KMS-11 (cell line): ENCODE data around the gene CSRNP3.

Source experiments
- H2AFZ ChIP-seq: fragments of 200-600 bp; sonication (generic); 2 replicates; pipeline ENCODE4 v1.6.1; 2016; ENCODE audit warnings: antibody characterized with exemption, mixed run types, low read depth
- H3K27ac ChIP-seq: fragments of 200-600 bp; sonication (generic); 2 replicates; pipeline ENCODE4 v1.6.1; 2016; ENCODE audit warnings: mild to moderate bottlenecking, mixed run types
- H3K27me3 ChIP-seq: fragments of 200-600 bp; sonication (generic); 2 replicates; pipeline ENCODE4 v1.6.1; 2017; ENCODE audit warnings: mild to moderate bottlenecking, low read depth, mixed run types, moderate library complexity; ENCODE audit not compliant: insufficient read depth
- H3K36me3 ChIP-seq: fragments of 200-600 bp; sonication (generic); 2 replicates; pipeline ENCODE4 v1.6.1; 2017; ENCODE audit warnings: mild to moderate bottlenecking, mixed run types; ENCODE audit not compliant: insufficient read depth
- H3K4me1 ChIP-seq: fragments of 200-600 bp; sonication (generic); 2 replicates; pipeline ENCODE4 v1.6.1; 2016; ENCODE audit warnings: mild to moderate bottlenecking, low read depth, mixed run types; ENCODE audit not compliant: poor library complexity, severe bottlenecking
- H3K4me2 ChIP-seq: fragments of 200-600 bp; sonication (generic); 2 replicates; pipeline ENCODE4 v1.7.0; 2016; ENCODE audit warnings: mild to moderate bottlenecking, mixed run types
- H3K4me3 ChIP-seq: fragments of 200-600 bp; sonication (generic); IDR thresholded peaks from 2 replicates; pipeline ENCODE4 v1.6.1; 2017; ENCODE audit warnings: low read depth, low read length, mixed read lengths; ENCODE audit not compliant: insufficient read depth
- H3K79me2 ChIP-seq: fragments of 200-600 bp; sonication (generic); 2 replicates; pipeline ENCODE4 v1.6.1; 2016; ENCODE audit warnings: low read depth, mixed run types; ENCODE audit not compliant: insufficient read depth
- H3K9ac ChIP-seq: fragments of 200-600 bp; sonication (generic); 2 replicates; pipeline ENCODE4 v1.6.1; 2016; ENCODE audit warnings: mild to moderate bottlenecking, mixed run types
- H4K20me1 ChIP-seq: fragments of 200-600 bp; sonication (generic); 2 replicates; pipeline ENCODE4 v1.6.1; 2016; ENCODE audit warnings: mild to moderate bottlenecking, mixed run types; ENCODE audit not compliant: insufficient read depth
- TF ChIP-seq, protein P1 (sequence below): fragments of 200-600 bp; sonication (generic); conservative IDR thresholded peaks from 2 replicates; pipeline ENCODE4 v1.6.1; 2017; ENCODE audit warnings: low read depth, mild to moderate bottlenecking, antibody characterized with exemption, low read length, moderate library complexity, mixed read lengths

The CSRNP3 gene, protein sequence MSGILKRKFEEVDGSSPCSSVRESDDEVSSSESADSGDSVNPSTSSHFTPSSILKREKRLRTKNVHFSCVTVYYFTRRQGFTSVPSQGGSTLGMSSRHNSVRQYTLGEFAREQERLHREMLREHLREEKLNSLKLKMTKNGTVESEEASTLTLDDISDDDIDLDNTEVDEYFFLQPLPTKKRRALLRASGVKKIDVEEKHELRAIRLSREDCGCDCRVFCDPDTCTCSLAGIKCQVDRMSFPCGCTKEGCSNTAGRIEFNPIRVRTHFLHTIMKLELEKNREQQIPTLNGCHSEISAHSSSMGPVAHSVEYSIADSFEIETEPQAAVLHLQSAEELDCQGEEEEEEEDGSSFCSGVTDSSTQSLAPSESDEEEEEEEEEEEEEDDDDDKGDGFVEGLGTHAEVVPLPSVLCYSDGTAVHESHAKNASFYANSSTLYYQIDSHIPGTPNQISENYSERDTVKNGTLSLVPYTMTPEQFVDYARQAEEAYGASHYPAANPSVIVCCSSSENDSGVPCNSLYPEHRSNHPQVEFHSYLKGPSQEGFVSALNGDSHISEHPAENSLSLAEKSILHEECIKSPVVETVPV

DNA sequence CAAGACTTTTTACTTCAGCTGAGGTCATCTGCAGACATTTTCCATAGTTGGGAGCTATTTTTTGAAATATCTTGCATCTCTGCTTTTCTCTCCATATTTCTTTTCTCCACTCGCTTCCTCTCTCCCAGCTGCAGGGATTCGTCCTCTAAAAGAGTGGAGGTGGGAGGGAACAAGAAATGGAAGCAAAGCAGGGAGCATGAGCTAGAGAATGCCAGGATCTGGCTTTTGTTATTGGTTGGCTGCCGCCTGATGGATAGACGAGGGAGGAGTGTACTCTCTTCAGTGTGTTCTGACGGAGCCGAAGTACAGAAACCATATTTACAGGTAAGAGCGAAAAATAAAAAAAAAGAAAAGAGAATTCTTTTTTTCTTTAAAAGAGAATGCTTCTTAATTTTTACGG lies at the start of gene CSRNP3:
Gene CSRNP3, plus strand, starts transcription at position 282 of the 400 bp plus-strand sequence. CDS start 125,368 bp downstream, outside the sequence.
- Histone ChIP-seq H3K27me3 (no peaks in the 10 kb centered on the region), H3K4me2 (no peak within 1 kb of the TSS), H3K36me3 (no peaks in the 10 kb centered on the region), H3K27ac (no peak within 1 kb of the TSS), H4K20me1 (no peaks in the 10 kb centered on the region), H3K4me1 (no peaks in the 10 kb centered on the region), H3K79me2 (no peaks in the 10 kb centered on the region), H3K4me3 (no peak within 1 kb of the TSS), H2AFZ (no peak within 1 kb of the TSS), H3K9ac (no peak within 1 kb of the TSS)
- TF ChIP-seq, protein P1, sequence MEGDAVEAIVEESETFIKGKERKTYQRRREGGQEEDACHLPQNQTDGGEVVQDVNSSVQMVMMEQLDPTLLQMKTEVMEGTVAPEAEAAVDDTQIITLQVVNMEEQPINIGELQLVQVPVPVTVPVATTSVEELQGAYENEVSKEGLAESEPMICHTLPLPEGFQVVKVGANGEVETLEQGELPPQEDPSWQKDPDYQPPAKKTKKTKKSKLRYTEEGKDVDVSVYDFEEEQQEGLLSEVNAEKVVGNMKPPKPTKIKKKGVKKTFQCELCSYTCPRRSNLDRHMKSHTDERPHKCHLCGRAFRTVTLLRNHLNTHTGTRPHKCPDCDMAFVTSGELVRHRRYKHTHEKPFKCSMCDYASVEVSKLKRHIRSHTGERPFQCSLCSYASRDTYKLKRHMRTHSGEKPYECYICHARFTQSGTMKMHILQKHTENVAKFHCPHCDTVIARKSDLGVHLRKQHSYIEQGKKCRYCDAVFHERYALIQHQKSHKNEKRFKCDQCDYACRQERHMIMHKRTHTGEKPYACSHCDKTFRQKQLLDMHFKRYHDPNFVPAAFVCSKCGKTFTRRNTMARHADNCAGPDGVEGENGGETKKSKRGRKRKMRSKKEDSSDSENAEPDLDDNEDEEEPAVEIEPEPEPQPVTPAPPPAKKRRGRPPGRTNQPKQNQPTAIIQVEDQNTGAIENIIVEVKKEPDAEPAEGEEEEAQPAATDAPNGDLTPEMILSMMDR = no peak

DNA sequence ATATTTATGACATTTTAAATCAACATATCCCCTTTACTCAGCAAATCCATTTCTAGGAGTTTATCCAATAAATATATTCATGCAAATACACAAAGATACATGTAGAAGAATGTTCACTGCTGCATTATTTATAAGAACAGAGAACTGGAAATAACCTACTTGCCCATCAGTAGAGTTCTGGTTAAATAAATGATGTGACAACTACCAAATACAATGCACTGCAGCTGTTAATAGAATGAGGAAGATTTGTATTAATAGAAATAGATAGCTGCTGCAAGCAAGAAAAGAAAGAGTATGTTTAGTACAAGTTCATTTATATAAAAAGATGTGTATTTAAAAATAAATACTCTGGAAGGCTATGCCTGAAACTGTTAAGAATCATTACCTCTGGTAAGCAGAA lies 49.3 kb upstream of the CSRNP3 start:
- Histone ChIP-seq H3K9ac (no peak overlapping the region), H3K4me2 (no peak overlapping the region), H3K79me2 (no peaks in the 10 kb centered on the region), H3K4me1 (no peaks in the 10 kb centered on the region), H3K27me3 (no peaks in the 10 kb centered on the region), H3K4me3 (no peak overlapping the region), H3K36me3 (no peaks in the 10 kb centered on the region), H2AFZ (no peak overlapping the region), H4K20me1 (no peaks in the 10 kb centered on the region), H3K27ac (no peak overlapping the region)
- TF ChIP-seq, protein P1 = no peak

DNA sequence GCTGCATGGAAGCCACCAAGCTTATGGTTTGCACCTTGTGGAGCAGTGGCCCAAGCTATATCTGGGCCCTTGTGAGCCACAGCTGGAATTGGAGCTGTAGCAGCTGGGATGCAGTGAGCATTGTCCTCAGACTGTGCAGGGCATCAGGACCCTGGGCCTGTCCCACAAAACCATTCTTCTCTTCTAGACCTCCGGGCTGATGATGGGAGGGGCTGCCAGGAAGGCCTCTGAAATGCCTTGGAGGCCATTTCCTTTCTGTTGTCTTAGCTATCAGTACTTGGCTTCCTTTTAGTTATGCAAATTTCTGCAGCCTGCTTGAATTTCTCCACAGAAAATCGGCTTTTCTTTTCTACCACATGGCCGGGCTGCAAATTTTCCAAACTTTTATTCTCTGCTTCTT lies 46.4 kb upstream of the CSRNP3 start:
- no peaks in the 10 kb centered on the region for H3K36me3 ChIP-seq
- H3K27ac ChIP-seq = no peak overlapping the region
- no peaks in the 10 kb centered on the region for H3K27me3 ChIP-seq
- H3K79me2 ChIP-seq = no peaks in the 10 kb centered on the region
- H4K20me1 ChIP-seq = no peaks in the 10 kb centered on the region
- no peak overlapping the region for H3K4me2 ChIP-seq
- H3K4me3 ChIP-seq = no peak overlapping the region
- no peaks in the 10 kb centered on the region for H3K4me1 ChIP-seq
- no peak overlapping the region for H3K9ac ChIP-seq
- no peak overlapping the region for H2AFZ ChIP-seq
- TF ChIP-seq, protein P1 = no peak

DNA sequence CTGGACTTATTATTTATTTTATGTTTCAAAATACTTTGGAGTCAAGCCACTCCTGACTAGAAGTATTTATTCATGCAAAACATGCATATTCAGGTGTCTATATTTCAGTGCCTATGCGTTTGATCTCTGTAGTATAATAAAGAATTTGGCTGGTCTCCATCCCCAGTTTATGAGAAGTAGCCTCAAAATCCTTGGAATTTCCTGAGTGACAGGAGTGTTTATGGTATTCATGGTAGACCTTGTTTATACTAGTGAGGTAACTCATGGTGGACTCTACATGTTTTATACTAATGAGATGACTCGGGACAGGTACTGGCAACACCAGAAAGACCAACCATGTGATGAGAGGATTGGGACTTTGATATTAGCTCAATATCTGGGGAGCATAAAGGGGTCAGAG lies 43.9 kb upstream of the CSRNP3 start:
- Histone ChIP-seq H3K27ac (no peak overlapping the region), H3K79me2 (no peaks in the 10 kb centered on the region), H3K9ac (no peak overlapping the region), H3K36me3 (no peaks in the 10 kb centered on the region), H3K4me2 (no peak overlapping the region), H4K20me1 (no peaks in the 10 kb centered on the region), H3K4me3 (no peak overlapping the region), H2AFZ (no peak overlapping the region), H3K4me1 (no peaks in the 10 kb centered on the region), H3K27me3 (no peaks in the 10 kb centered on the region)
- TF ChIP-seq, protein P1 = no peak
